ENCODE measurements around the gene TRA2A. TPM values are rescaled to one million over a fixed set of nuclear protein-coding genes. Genes with fewer than 3 reads are reported as not detected.

TRA2A gene
- total and polyA plus RNA-seq, 2 donors (not counting 3 experiments of a cell fraction or from before 2014, with no cell fraction given) = 55.1 to 112 TPM

DNA sequence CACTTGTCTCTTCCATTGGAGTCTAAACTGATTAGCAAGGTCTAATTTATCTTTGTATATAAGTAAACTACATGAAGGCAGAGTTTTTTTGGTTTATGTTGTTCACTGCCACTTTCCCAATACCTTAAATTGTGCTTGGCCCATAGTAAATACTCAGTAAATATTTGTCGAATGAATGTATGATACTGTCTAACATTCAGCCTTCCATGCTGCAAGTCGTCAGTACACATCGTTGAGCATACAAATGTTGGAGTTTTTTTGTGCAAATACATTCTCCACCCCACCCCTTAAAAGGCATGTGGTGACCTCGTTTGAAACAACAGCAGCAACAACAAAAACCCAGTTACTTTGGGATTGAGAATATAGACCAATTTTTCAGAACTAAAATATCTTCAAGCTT is 44.1 kb downstream of the TRA2A start:
- H3K36me3 ChIP-seq (ENCODE audit: control insufficient read depth in 2 of 2, extremely low read depth in 1 of 2, insufficient read depth in 2 of 2, low read length in 2 of 2) = no peaks in the 10 kb centered on the region
- dilution Hi-C loops (cut with MboI; ENCODE audit: extremely low pct_ligation_motif_present, low sequenced_read_pairs) = no loop called here
- peaks cover 0 to 5% of the 10 kb centered on the region in 2 experiments for H3K27me3 ChIP-seq (ENCODE audit: control insufficient read depth in 2 of 2, insufficient read depth in 2 of 2, low read length in 2 of 2)
- no peak for FAIRE-seq
- H3K9me1 ChIP-seq (replicated peaks; ENCODE audit: control insufficient read depth, extremely low read depth, insufficient read depth, low read length) = no peaks in the 10 kb centered on the region
- no peaks in the 10 kb centered on the region for H4K20me1 ChIP-seq (replicated peaks; ENCODE audit: control insufficient read depth, extremely low read depth, insufficient read depth, low read length)
- no peak overlapping the region for H2AFZ ChIP-seq (ENCODE audit: low read depth, low read length)
- H3K9me3 ChIP-seq (replicated peaks; ENCODE audit: control insufficient read depth, insufficient read depth, low read length) = no peaks in the 10 kb centered on the region
- ChIA-PET CTCF (no interaction called here), POLR2A (no interaction called here)
- TF ChIP-seq POLR2AphosphoS5 (IDR thresholded peaks at IDR 0.05; ENCODE audit: insufficient read depth, low read depth, low read length) = no peak
- H3K27ac ChIP-seq (ENCODE audit: insufficient read depth, low read depth, low read length) = no peak overlapping the region
- intact Hi-C loops (cut with micrococcal nuclease) = no loop called here
- peaks cover 2% of the 10 kb centered on the region for H3K4me1 ChIP-seq (ENCODE audit: control insufficient read depth, extremely low read depth, insufficient read depth, low read length)
- H3K4me3 ChIP-seq (replicated peaks in 1 of 3; ENCODE audit: insufficient read depth in 1 of 3, low read depth in 1 of 3, low read length in 3 of 3) = no peak overlapping the region
- no peak overlapping the region for H3K9ac ChIP-seq (replicated peaks; ENCODE audit: extremely low read depth, insufficient read depth, low read length)
- no peaks in the 10 kb centered on the region for H3K79me2 ChIP-seq (ENCODE audit: control insufficient read depth, insufficient read depth, low read length)
- BruUV-seq (replicated peaks) = no TSS peak
- DNase-seq (ENCODE audit: low read depth, low spot score) = no peak
- no peak overlapping the region for H3K4me2 ChIP-seq (ENCODE audit: insufficient read depth, low read length)

DNA sequence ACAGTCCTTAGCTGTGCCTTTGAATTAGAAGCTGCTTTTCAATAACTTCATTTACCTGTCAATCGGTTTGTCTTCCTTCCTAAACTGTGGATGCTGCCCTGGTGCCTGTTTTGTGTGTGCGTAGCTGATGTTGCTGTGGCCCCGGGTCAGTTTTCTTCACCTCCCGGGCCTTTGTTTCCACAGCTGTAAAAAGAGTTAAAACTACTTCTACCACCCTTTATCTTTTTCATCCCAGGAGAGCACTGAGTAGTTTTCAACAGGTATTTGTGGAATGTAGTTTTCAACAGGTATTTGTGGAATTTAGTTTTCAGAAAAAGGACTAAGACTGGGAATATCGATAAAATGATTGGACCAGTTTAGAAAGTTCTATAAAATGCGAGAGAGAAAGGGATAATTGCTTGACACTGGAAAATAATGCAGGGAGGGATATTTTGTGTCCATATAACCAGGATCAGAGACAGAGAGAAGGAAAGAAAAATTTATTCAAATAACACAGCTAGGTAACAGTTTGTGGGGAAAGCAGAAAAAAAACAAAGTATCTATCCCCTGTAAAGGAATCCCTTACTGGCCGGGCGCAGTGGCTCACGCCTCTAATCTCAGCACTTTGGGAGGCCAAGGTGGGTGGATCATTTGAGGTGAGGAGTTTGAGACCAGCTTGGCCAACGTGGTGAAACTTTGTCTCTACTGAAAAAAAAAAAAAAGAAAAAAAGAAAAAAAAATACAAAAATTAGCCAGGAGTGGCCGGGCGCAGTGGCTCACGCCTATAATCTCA is 45.6 kb downstream of the TRA2A start:
- CTCF ChIA-PET = interaction anchor here (1.1 kb wide), 1 partner anchor 12 kb away, joined by 3 read pairs; no protein-coding TSS in a partner anchor
- POLR2A ChIA-PET = no interaction called here

More for the DNA sequence above, 45.6 kb downstream of the TRA2A start:
- H3K9me1 ChIP-seq (replicated peaks; ENCODE audit: control insufficient read depth, extremely low read depth, insufficient read depth, low read length) = no peaks in the 10 kb centered on the region
- H3K9ac ChIP-seq (replicated peaks; ENCODE audit: extremely low read depth, insufficient read depth, low read length) = no peak overlapping the region
- H3K27me3 ChIP-seq (ENCODE audit: control insufficient read depth in 2 of 2, insufficient read depth in 2 of 2, low read length in 2 of 2) = peaks cover 10 to 13% of the 10 kb centered on the region in 2 experiments
- H3K4me1 ChIP-seq (ENCODE audit: control insufficient read depth, extremely low read depth, insufficient read depth, low read length) = no peaks in the 10 kb centered on the region
- H3K79me2 ChIP-seq (ENCODE audit: control insufficient read depth, insufficient read depth, low read length) = no peaks in the 10 kb centered on the region
- no peak overlapping the region for H3K4me2 ChIP-seq (ENCODE audit: insufficient read depth, low read length)
- H3K36me3 ChIP-seq (ENCODE audit: control insufficient read depth in 2 of 2, extremely low read depth in 1 of 2, insufficient read depth in 2 of 2, low read length in 2 of 2) = no peaks in the 10 kb centered on the region
- no peak overlapping the region for H3K4me3 ChIP-seq (replicated peaks in 1 of 3; ENCODE audit: insufficient read depth in 1 of 3, low read depth in 1 of 3, low read length in 3 of 3)
- no peak overlapping the region for H3K27ac ChIP-seq (ENCODE audit: insufficient read depth, low read depth, low read length)
- no peaks in the 10 kb centered on the region for H4K20me1 ChIP-seq (replicated peaks; ENCODE audit: control insufficient read depth, extremely low read depth, insufficient read depth, low read length)
- no TSS peak for BruUV-seq (replicated peaks)
- intact Hi-C loops (cut with micrococcal nuclease) (no loop called here), dilution Hi-C loops (cut with MboI; ENCODE audit: extremely low pct_ligation_motif_present, low sequenced_read_pairs) (no loop called here)
- DNase-seq (ENCODE audit: low read depth, low spot score) (no peak), FAIRE-seq (no peak)
- TF ChIP-seq FOS (IDR thresholded peaks at IDR 0.05; ENCODE audit: borderline replicate concordance, insufficient read depth, low read length) = no peak
- TF ChIP-seq, protein P1, sequence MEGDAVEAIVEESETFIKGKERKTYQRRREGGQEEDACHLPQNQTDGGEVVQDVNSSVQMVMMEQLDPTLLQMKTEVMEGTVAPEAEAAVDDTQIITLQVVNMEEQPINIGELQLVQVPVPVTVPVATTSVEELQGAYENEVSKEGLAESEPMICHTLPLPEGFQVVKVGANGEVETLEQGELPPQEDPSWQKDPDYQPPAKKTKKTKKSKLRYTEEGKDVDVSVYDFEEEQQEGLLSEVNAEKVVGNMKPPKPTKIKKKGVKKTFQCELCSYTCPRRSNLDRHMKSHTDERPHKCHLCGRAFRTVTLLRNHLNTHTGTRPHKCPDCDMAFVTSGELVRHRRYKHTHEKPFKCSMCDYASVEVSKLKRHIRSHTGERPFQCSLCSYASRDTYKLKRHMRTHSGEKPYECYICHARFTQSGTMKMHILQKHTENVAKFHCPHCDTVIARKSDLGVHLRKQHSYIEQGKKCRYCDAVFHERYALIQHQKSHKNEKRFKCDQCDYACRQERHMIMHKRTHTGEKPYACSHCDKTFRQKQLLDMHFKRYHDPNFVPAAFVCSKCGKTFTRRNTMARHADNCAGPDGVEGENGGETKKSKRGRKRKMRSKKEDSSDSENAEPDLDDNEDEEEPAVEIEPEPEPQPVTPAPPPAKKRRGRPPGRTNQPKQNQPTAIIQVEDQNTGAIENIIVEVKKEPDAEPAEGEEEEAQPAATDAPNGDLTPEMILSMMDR (IDR thresholded peaks at IDR 0.05; ENCODE audit: extremely low read depth in 1 of 2, insufficient read depth in 1 of 2, low read depth in 1 of 2, low read length in 2 of 2) = no peak
- TF ChIP-seq, protein P2, sequence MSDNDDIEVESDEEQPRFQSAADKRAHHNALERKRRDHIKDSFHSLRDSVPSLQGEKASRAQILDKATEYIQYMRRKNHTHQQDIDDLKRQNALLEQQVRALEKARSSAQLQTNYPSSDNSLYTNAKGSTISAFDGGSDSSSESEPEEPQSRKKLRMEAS (IDR thresholded peaks at IDR 0.05; ENCODE audit: insufficient read depth, insufficient read length) = no peak
- no peaks in the 10 kb centered on the region for H3K9me3 ChIP-seq (replicated peaks; ENCODE audit: control insufficient read depth, insufficient read depth, low read length)
- H2AFZ ChIP-seq (ENCODE audit: low read depth, low read length) = no peak overlapping the region
